Activated CD4-positive, alpha-beta memory T cell treated with anti-CD3 and anti-CD28 coated beads, Interleukin-2, amount 10 ng/mL, durations not matched to agents 7 days and 5 days (primary cell): ENCODE results near the gene ZCRB1. TPM values are rescaled to one million over a fixed set of nuclear protein-coding genes. Genes with fewer than 3 reads are reported as not detected.

ENCODE experiments used
- CTCF ChIA-PET: fragments of 350-600 bp; sonication (Branson Sonifier 250); formaldehyde crosslinking; loops from one replicate; lab custom pipeline; 2021; ENCODE audit warnings: antibody characterized with exemption, inconsistent platforms; lab: Charles Lee
- POLR2A ChIA-PET: fragments of 350-600 bp; sonication (Branson Sonifier 250); formaldehyde crosslinking; loops from one replicate; lab custom pipeline; 2021; ENCODE audit warnings: antibody characterized with exemption; lab: Charles Lee
- DNase-seq: peaks from one replicate; pipeline ENCODE4 v3.0.0-alpha.2; 2020
- H3K27ac Mint-ChIP-seq: one replicate; pipeline ENCODE4 v1.8.0; 2021; ENCODE audit warnings: mild to moderate bottlenecking, mixed read lengths
- H3K27me3 Mint-ChIP-seq: one replicate; pipeline ENCODE4 v1.8.0; 2021; ENCODE audit warnings: mixed read lengths
- H3K36me3 Mint-ChIP-seq: one replicate; pipeline ENCODE4 v1.8.0; 2021; ENCODE audit warnings: low read depth, mixed read lengths
- H3K4me1 Mint-ChIP-seq: one replicate; pipeline ENCODE4 v1.8.0; 2021; ENCODE audit warnings: mixed read lengths
- H3K4me3 Mint-ChIP-seq: one replicate; pipeline ENCODE4 v1.8.0; 2021; ENCODE audit warnings: mild to moderate bottlenecking, mixed read lengths
- H3K9me3 Mint-ChIP-seq: one replicate; pipeline ENCODE4 v1.8.0; 2021; ENCODE audit warnings: mixed read lengths
- total RNA-seq, 2 experiments: library from RNA; stranded (reverse); gene quantifications; one replicate each; pipeline ENCODE4 v1.2.3, GENCODE V29; 2021

Gene ZCRB1
- total RNA-seq, 2 experiments from 2014 or later: 53.3 to 54.9 TPM

DNA sequence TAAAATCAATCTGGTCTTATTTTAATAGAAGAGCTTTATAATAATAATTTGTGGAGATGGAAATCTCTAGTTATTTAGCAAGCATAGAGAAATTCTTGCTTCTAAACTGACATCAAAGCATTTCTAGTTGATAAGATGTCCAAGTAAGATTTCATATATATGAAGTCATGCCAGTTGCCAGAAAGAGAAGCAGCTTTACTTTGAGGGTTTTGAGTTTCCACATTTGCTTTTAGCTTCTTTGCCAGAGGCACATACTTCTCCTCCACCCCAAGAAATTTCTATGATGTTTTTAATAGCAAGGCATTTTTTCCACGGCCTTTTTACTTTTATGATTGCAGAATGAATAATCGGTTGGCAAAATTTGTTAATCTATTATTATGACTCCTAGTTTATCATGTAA, 63.6 kb downstream of the ZCRB1 start:
- H3K4me1 Mint-ChIP-seq: peaks cover 12% of the 10 kb centered on the region
- ChIA-PET POLR2A (no interaction called here), CTCF (no interaction called here)
- H3K27ac Mint-ChIP-seq: no peak overlapping the region
- H3K9me3 Mint-ChIP-seq: peaks cover 1% of the 10 kb centered on the region
- H3K36me3 Mint-ChIP-seq: no peaks in the 10 kb centered on the region
- no peak for DNase-seq
- peaks cover 2% of the 10 kb centered on the region for H3K27me3 Mint-ChIP-seq
- no peak overlapping the region for H3K4me3 Mint-ChIP-seq

Other genes with a start within 250 kb of the ZCRB1 start
- 1 to 10 TPM; 7.8 to 9.7 TPM for gene GXYLT1, start 181.2 kb downstream of the ZCRB1 start, total RNA-seq
- gene YAF2, start 87.8 kb downstream of the ZCRB1 start, total RNA-seq: 10 to 100 TPM; 39.6 to 44.4 TPM
- 10 to 100 TPM; 74.1 to 81.9 TPM for gene PPHLN1, start 73 bp upstream of the ZCRB1 start, total RNA-seq